ENCODE measurements around the gene AHCYL1.

Gene AHCYL1

GRCh38 chr1:110060662-110061060 is 76.1 kb downstream of the AHCYL1 start:
- DNase-seq (ENCODE audit: low spot score): no peak

GRCh38 chr1:110061341-110061740 is 76.8 kb downstream of the AHCYL1 start:
- DNase-seq (ENCODE audit: low spot score): no peak

- no peak for DNase-seq (ENCODE audit: low spot score)
These were observed 78.0 kb downstream of the AHCYL1 start for GRCh38 chr1:110062612-110063011.

- DNase-seq (ENCODE audit: low spot score): no peak
These were observed 79.2 kb downstream of the AHCYL1 start for GRCh38 chr1:110063781-110064180.

GRCh38 chr1:110064576-110065337 is 80.2 kb downstream of the AHCYL1 start:
- DNase-seq (ENCODE audit: low spot score): no peak

- DNase-seq (ENCODE audit: low spot score): no peak
These were observed 81.3 kb downstream of the AHCYL1 start for GRCh38 chr1:110065841-110066240.

GRCh38 chr1:110067479-110067892 is 82.9 kb downstream of the AHCYL1 start:
- DNase-seq (ENCODE audit: low spot score): no peak

- no peak for DNase-seq (ENCODE audit: low spot score)
These were observed 83.5 kb downstream of the AHCYL1 start for GRCh38 chr1:110067893-110068645.

- no peak for DNase-seq (ENCODE audit: low spot score)
These were observed 84.3 kb downstream of the AHCYL1 start for GRCh38 chr1:110068646-110069403.

- no peak for DNase-seq (ENCODE audit: low spot score)
These were observed 85.1 kb downstream of the AHCYL1 start for GRCh38 chr1:110069404-110070281.

- DNase-seq (ENCODE audit: low spot score): no peak
These were observed 85.7 kb downstream of the AHCYL1 start for GRCh38 chr1:110070282-110070669.

- no peak for DNase-seq (ENCODE audit: low spot score)
These were observed 86.2 kb downstream of the AHCYL1 start, which contains the start of gene ALX3 for GRCh38 chr1:110070671-110071242. ALX3 (minus strand) TSS chr1:110070672; CDS start chr1:110070612, 60 bp downstream.

Measured in cerebellar cortex (tissue), 1 donor.